HEK293 (cell line): ENCODE data around the gene DOP1A.
A peak's percentile ranks its signal among the peaks of the same experiment; 100 is the strongest.

Experiments
- BCL11A ChIP-seq: fragments of 450-650 bp; formaldehyde crosslinking; IDR thresholded peaks from 2 replicates; pipeline ENCODE4 v1.5.1; 2016; ENCODE audit warnings: low read depth, missing biosample characterization, missing genetic modification characterization
- EGR2 ChIP-seq: fragments of 450-650 bp; formaldehyde crosslinking; IDR thresholded peaks from 2 replicates; pipeline ENCODE4 v1.5.1; 2016; ENCODE audit warnings: low read depth, missing biosample characterization, missing genetic modification characterization
- GFI1B ChIP-seq: fragments of 450-650 bp; formaldehyde crosslinking; IDR thresholded peaks from 2 replicates; pipeline ENCODE4 v1.5.1; 2016; ENCODE audit warnings: missing biosample characterization, missing genetic modification characterization
- KLF8 ChIP-seq: fragments of 450-650 bp; formaldehyde crosslinking; IDR thresholded peaks from 2 replicates; pipeline ENCODE4 v1.5.1; 2016; ENCODE audit warnings: missing biosample characterization, missing genetic modification characterization
- MEIS1 ChIP-seq: sonication (generic); formaldehyde crosslinking; IDR thresholded peaks from 2 replicates; pipeline ENCODE4 v1.8.1; 2022; ENCODE audit warnings: missing genetic modification reagents, mild to moderate bottlenecking, borderline replicate concordance
- PRDM1 ChIP-seq: fragments of 450-650 bp; formaldehyde crosslinking; IDR thresholded peaks from 2 replicates; pipeline ENCODE4; 2016; ENCODE audit warnings: missing biosample characterization, missing genetic modification characterization
- PRDM10 ChIP-seq: fragments of 450-650 bp; formaldehyde crosslinking; IDR thresholded peaks from 2 replicates; pipeline ENCODE4 v1.5.1; 2016; ENCODE audit warnings: missing biosample characterization, missing genetic modification characterization
- ZBTB11 ChIP-seq: fragments of 450-650 bp; formaldehyde crosslinking; conservative IDR thresholded peaks from 2 replicates; pipeline ENCODE4 v1.5.1; 2016; ENCODE audit warnings: low read depth, missing biosample characterization, missing genetic modification characterization
- ZNF16 ChIP-seq: fragments of 450-650 bp; formaldehyde crosslinking; IDR thresholded peaks from 2 replicates; pipeline ENCODE4 v1.5.1; 2016; ENCODE audit warnings: low read depth, missing biosample characterization, missing genetic modification characterization
- ZNF175 ChIP-seq: fragments of 450-650 bp; formaldehyde crosslinking; IDR thresholded peaks from 2 replicates; pipeline ENCODE4 v1.5.1; 2016; ENCODE audit warnings: missing biosample characterization, missing genetic modification characterization
- ZNF19 ChIP-seq: fragments of 450-650 bp; formaldehyde crosslinking; IDR thresholded peaks from 2 replicates; pipeline ENCODE4; 2016; ENCODE audit warnings: missing biosample characterization, missing genetic modification characterization, low read depth
- ZNF2 ChIP-seq: fragments of 450-650 bp; formaldehyde crosslinking; IDR thresholded peaks from 2 replicates; pipeline ENCODE4 v1.5.1; 2016; ENCODE audit warnings: missing biosample characterization, missing genetic modification characterization
- ZNF311 ChIP-seq: fragments of 450-650 bp; formaldehyde crosslinking; IDR thresholded peaks from 2 replicates; pipeline ENCODE4 v1.5.1; 2017; ENCODE audit warnings: missing biosample characterization, missing genetic modification characterization, borderline replicate concordance
- ZNF488 ChIP-seq: fragments of 450-650 bp; formaldehyde crosslinking; IDR thresholded peaks from 2 replicates; pipeline ENCODE4 v1.5.1; 2016; ENCODE audit warnings: missing biosample characterization, missing genetic modification characterization
- ZNF514 ChIP-seq: fragments of 450-650 bp; formaldehyde crosslinking; IDR thresholded peaks from 2 replicates; pipeline ENCODE4 v1.5.1; 2016; ENCODE audit warnings: missing biosample characterization, missing genetic modification characterization
- ZNF544 ChIP-seq: fragments of 450-650 bp; formaldehyde crosslinking; IDR thresholded peaks from 2 replicates; pipeline ENCODE4 v1.5.0; 2017; ENCODE audit warnings: missing biosample characterization, missing genetic modification characterization
- ZNF654 ChIP-seq: fragments of 450-650 bp; formaldehyde crosslinking; IDR thresholded peaks from 2 replicates; pipeline ENCODE4 v1.5.1; 2016; ENCODE audit warnings: low read depth, missing biosample characterization, missing genetic modification characterization
- ZNF670 ChIP-seq: fragments of 450-650 bp; formaldehyde crosslinking; IDR thresholded peaks from 2 replicates; pipeline ENCODE4 v1.5.1; 2016; ENCODE audit warnings: missing biosample characterization, missing genetic modification characterization, low read depth
- ZNF707 ChIP-seq: fragments of 450-650 bp; formaldehyde crosslinking; IDR thresholded peaks from 2 replicates; pipeline ENCODE4 v1.5.1; 2016; ENCODE audit warnings: missing biosample characterization, missing genetic modification characterization
- ZNF768 ChIP-seq: fragments of 450-650 bp; formaldehyde crosslinking; IDR thresholded peaks from 2 replicates; pipeline ENCODE4 v1.5.1; 2018; ENCODE audit warnings: missing biosample characterization, mild to moderate bottlenecking, missing genetic modification characterization
- ZNF776 ChIP-seq: fragments of 450-650 bp; formaldehyde crosslinking; IDR thresholded peaks from 2 replicates; pipeline ENCODE4 v1.5.0; 2017; ENCODE audit warnings: missing biosample characterization, missing genetic modification characterization, borderline replicate concordance
- ZSCAN4 ChIP-seq: fragments of 450-650 bp; formaldehyde crosslinking; IDR thresholded peaks from 2 replicates; pipeline ENCODE4 v1.5.1; 2017; ENCODE audit warnings: missing biosample characterization, missing genetic modification characterization
- TF ChIP-seq, protein P1 (sequence below): fragments of 450-650 bp; formaldehyde crosslinking; IDR thresholded peaks from 2 replicates; pipeline ENCODE4 v1.5.1; 2016; ENCODE audit warnings: missing biosample characterization, missing genetic modification characterization
- TF ChIP-seq, protein P2 (sequence below): fragments of 450-650 bp; formaldehyde crosslinking; IDR thresholded peaks from 2 replicates; pipeline ENCODE4 v1.5.1; 2017; ENCODE audit warnings: missing biosample characterization, missing genetic modification characterization
- TF ChIP-seq, protein P3 (sequence below): fragments of 450-650 bp; IDR thresholded peaks from 2 replicates; pipeline ENCODE4 v1.5.1; 2018; ENCODE audit warnings: missing biosample characterization, mild to moderate bottlenecking, missing genetic modification characterization

The DOP1A gene

GRCh38 chr6:83065511-83066192 lies 1.8 kb upstream of the DOP1A start, which contains the start of gene UBE3D (continued):
- TF ChIP-seq PRDM10 (tag by site-specific recombination) (peak; percentile 96), ZNF2 (tag by site-specific recombination) (peak; percentile 94), ZNF311 (tag by site-specific recombination) (no peak), ZNF776 (tag by site-specific recombination) (no peak), ZNF19 (tag by site-specific recombination) (no peak), ZNF175 (no peak), ZBTB11 (peak; percentile 37), ZNF514 (no peak), ZNF16 (tag by site-specific recombination) (no peak), ZNF670 (tag by site-specific recombination) (no peak), BCL11A (tag by site-specific recombination) (0 out of 2 replicates have a peak, but pooled peaks have one; percentile 13), ZNF707 (tag by site-specific recombination) (no peak), ZNF544 (tag by site-specific recombination) (no peak), ZNF768 (no peak), MEIS1 (CRISPR knock-in tag) (no peak), ZSCAN4 (no peak), KLF8 (peak; percentile 50; the same call in 1 of the 2 replicates), GFI1B (no peak), ZNF654 (tag by site-specific recombination) (peak; percentile 44), ZNF488 (tag by site-specific recombination) (no peak), EGR2 (tag by site-specific recombination) (peak; percentile 60; the same call in 1 of the 2 replicates), PRDM1 (no peak)
- TF ChIP-seq, protein P1, sequence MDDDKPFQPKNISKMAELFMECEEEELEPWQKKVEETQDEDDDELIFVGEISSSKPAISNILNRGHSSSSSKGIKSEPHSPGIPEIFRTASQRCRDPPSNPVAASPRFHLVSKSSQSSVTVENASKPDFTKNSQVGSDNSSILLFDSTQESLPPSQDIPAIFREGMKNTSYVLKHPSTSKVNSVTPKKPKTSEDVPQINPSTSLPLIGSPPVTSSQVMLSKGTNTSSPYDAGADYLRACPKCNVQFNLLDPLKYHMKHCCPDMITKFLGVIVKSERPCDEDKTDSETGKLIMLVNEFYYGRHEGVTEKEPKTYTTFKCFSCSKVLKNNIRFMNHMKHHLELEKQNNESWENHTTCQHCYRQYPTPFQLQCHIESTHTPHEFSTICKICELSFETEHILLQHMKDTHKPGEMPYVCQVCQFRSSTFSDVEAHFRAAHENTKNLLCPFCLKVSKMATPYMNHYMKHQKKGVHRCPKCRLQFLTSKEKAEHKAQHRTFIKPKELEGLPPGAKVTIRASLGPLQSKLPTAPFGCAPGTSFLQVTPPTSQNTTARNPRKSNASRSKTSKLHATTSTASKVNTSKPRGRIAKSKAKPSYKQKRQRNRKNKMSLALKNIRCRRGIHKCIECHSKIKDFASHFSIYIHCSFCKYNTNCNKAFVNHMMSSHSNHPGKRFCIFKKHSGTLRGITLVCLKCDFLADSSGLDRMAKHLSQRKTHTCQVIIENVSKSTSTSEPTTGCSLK (tag by site-specific recombination), result no peak
- TF ChIP-seq, protein P2, sequence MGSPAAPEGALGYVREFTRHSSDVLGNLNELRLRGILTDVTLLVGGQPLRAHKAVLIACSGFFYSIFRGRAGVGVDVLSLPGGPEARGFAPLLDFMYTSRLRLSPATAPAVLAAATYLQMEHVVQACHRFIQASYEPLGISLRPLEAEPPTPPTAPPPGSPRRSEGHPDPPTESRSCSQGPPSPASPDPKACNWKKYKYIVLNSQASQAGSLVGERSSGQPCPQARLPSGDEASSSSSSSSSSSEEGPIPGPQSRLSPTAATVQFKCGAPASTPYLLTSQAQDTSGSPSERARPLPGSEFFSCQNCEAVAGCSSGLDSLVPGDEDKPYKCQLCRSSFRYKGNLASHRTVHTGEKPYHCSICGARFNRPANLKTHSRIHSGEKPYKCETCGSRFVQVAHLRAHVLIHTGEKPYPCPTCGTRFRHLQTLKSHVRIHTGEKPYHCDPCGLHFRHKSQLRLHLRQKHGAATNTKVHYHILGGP (tag by site-specific recombination), result no peak
- TF ChIP-seq, protein P3, sequence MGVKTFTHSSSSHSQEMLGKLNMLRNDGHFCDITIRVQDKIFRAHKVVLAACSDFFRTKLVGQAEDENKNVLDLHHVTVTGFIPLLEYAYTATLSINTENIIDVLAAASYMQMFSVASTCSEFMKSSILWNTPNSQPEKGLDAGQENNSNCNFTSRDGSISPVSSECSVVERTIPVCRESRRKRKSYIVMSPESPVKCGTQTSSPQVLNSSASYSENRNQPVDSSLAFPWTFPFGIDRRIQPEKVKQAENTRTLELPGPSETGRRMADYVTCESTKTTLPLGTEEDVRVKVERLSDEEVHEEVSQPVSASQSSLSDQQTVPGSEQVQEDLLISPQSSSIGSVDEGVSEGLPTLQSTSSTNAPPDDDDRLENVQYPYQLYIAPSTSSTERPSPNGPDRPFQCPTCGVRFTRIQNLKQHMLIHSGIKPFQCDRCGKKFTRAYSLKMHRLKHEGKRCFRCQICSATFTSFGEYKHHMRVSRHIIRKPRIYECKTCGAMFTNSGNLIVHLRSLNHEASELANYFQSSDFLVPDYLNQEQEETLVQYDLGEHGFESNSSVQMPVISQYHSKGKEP (tag by site-specific recombination), result no peak
